Caco-2 (cell line): ENCODE results near the gene SPDYA. TPM values are rescaled to one million over a fixed set of nuclear protein-coding genes. Genes with fewer than 3 reads are reported as not detected.
A peak's percentile ranks its signal among the peaks of the same experiment; 100 is the strongest.

Experiments used
- Bru-seq: library from RNA; stranded (reverse); fragments of 400-500 nt; gene quantifications from one replicate; lab custom pipeline; 2021; lab: Mats Ljungman, UMichigan
- BruChase-seq, 2 experiments: library from RNA; stranded (reverse); fragments of 400-500 nt; gene quantifications; one replicate each; lab custom pipeline; 2021; lab: Mats Ljungman, UMichigan
- BruUV-seq: library from RNA; stranded (reverse); fragments of 400-500 nt; replicated peaks from 2 replicates; lab custom pipeline; 2021; lab: Mats Ljungman, UMichigan
- CTCF ChIA-PET: fragments of 300-600 bp; sonication (Branson Sonifier 250); formaldehyde crosslinking; loops from one replicate; lab custom pipeline; 2022; ENCODE audit warnings: antibody characterized with exemption; lab: Charles Lee
- POLR2A ChIA-PET: fragments of 300-600 bp; sonication (Branson Sonifier 250); formaldehyde crosslinking; loops from one replicate; lab custom pipeline; 2022; ENCODE audit warnings: antibody characterized with exemption; lab: Charles Lee
- DNase-seq, 2 experiments: peaks; one replicate each; pipeline versions ENCODE4 v3.0.0 to v3.0.0-alpha.2; 2020 to 2022
- H3K27me3 ChIP-seq: replicated peaks from 2 replicates; pipeline ENCODE4 v1.6.0; 2011; ENCODE audit warnings: low read length; ENCODE audit not compliant: control insufficient read depth, insufficient read depth
- H3K36me3 ChIP-seq: 2 replicates; pipeline ENCODE4 v1.5.1; 2011; ENCODE audit warnings: low read length; ENCODE audit not compliant: control insufficient read depth, insufficient read depth
- H3K4me1 ChIP-seq: fragments of 250-450 bp; sonication (Bioruptor Pico); 2 replicates; pipeline ENCODE4 v1.5.1; 2020; ENCODE audit warnings: mild to moderate bottlenecking
- H3K4me3 ChIP-seq: 2 replicates; pipeline ENCODE4 v1.5.1; 2011; ENCODE audit warnings: low read depth, mild to moderate bottlenecking, control low read depth, low read length
- H3K9me3 ChIP-seq: fragments of 250-450 bp; sonication (Bioruptor Pico); 2 replicates; pipeline ENCODE4 v1.5.1; 2020; ENCODE audit warnings: mild to moderate bottlenecking, moderate library complexity
- H3K27ac Mint-ChIP-seq: one replicate; pipeline ENCODE4 v1.8.0; 2022; ENCODE audit warnings: mixed read lengths; ENCODE audit not compliant: unreplicated experiment
- H3K27me3 Mint-ChIP-seq: one replicate; pipeline ENCODE4 v1.8.0; 2022; ENCODE audit warnings: mixed read lengths; ENCODE audit not compliant: insufficient read depth, unreplicated experiment
- H3K36me3 Mint-ChIP-seq: one replicate; pipeline ENCODE4 v1.8.0; 2022; ENCODE audit warnings: mild to moderate bottlenecking, mixed read lengths; ENCODE audit not compliant: insufficient read depth, unreplicated experiment
- H3K4me1 Mint-ChIP-seq: one replicate; pipeline ENCODE4 v1.8.0; 2022; ENCODE audit warnings: low read depth, mixed read lengths; ENCODE audit not compliant: unreplicated experiment
- H3K4me3 Mint-ChIP-seq: one replicate; pipeline ENCODE4 v1.8.0; 2022; ENCODE audit warnings: mild to moderate bottlenecking, moderate library complexity, mixed read lengths; ENCODE audit not compliant: unreplicated experiment
- H3K9me3 Mint-ChIP-seq: one replicate; pipeline ENCODE4 v1.8.0; 2022; ENCODE audit warnings: mixed read lengths; ENCODE audit not compliant: unreplicated experiment
- intact Hi-C: fragments of 100-400 bp; cut with micrococcal nuclease; formaldehyde crosslinking; loops from one replicate; pipeline ENCODE4 v1.10.0; 2022; ENCODE audit not compliant: unreplicated experiment
- long read RNA-seq: library from polyadenylated mRNA; stranded (forward); transcript quantifications from one replicate; pipeline ENCODE4 v2.0.0, GENCODE V29; 2022
- total RNA-seq: library from RNA; stranded (reverse); gene quantifications from 2 replicates; pipeline ENCODE4 v1.2.3, GENCODE V29; 2022
- TF ChIP-seq, protein P1 (sequence below), 2 experiments: fragments of 200-600 bp in 1 of 2; IDR thresholded peaks; 1 replicate in 1 of 2; 2 replicates in 1 of 2; pipeline versions ENCODE4 v1.5.1 to v1.8.0; 2011 to 2022; ENCODE audit warnings: antibody characterized with exemption in 1 of 2, control low read depth in 1 of 2, inconsistent platforms in 1 of 2, low read depth in 1 of 2, low read length in 1 of 2, mild to moderate bottlenecking in 1 of 2, moderate library complexity in 1 of 2; ENCODE audit not compliant: insufficient read depth in 1 of 2, severe bottlenecking in 1 of 2, unreplicated experiment in 1 of 2

Gene SPDYA
- 1.5 and 2.0 TPM in 2 replicates for total RNA-seq
- percentile 40 among the genes with signal in this experiment for Bru-seq, nascent RNA
- BruChase-seq, experiment 1, labeled RNA remaining after a 2-hour chase = percentile 40 among the genes with signal in this experiment
- percentile 39 among the genes with signal in this experiment for BruChase-seq, experiment 2, labeled RNA remaining after a 6-hour chase
- long read RNA-seq, partial matches to known transcripts = 0 of 15 reads
- long read RNA-seq, other reads (novel, unspliced or antisense) = 15 of 15 reads

GRCh38 chr2:28810384-28811285 is at the start of gene SPDYA:
TSS of gene SPDYA (plus strand) at chr2:28810834. CDS start at chr2:28816015, 5,181 bp downstream.
- no peaks in the 10 kb centered on the region for H3K27me3 Mint-ChIP-seq
- no peaks in the 10 kb centered on the region for H3K4me1 Mint-ChIP-seq
- H3K9me3 ChIP-seq = no peaks in the 10 kb centered on the region
- H3K36me3 ChIP-seq = no peaks in the 10 kb centered on the region
- DNase-seq = peak; percentile 84 to 91
- H3K27me3 ChIP-seq = no peaks in the 10 kb centered on the region
- TF ChIP-seq, protein P1, sequence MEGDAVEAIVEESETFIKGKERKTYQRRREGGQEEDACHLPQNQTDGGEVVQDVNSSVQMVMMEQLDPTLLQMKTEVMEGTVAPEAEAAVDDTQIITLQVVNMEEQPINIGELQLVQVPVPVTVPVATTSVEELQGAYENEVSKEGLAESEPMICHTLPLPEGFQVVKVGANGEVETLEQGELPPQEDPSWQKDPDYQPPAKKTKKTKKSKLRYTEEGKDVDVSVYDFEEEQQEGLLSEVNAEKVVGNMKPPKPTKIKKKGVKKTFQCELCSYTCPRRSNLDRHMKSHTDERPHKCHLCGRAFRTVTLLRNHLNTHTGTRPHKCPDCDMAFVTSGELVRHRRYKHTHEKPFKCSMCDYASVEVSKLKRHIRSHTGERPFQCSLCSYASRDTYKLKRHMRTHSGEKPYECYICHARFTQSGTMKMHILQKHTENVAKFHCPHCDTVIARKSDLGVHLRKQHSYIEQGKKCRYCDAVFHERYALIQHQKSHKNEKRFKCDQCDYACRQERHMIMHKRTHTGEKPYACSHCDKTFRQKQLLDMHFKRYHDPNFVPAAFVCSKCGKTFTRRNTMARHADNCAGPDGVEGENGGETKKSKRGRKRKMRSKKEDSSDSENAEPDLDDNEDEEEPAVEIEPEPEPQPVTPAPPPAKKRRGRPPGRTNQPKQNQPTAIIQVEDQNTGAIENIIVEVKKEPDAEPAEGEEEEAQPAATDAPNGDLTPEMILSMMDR (IDR thresholded peaks at IDR 0.05; ENCODE audit: insufficient read depth in 1 of 2, low read depth in 1 of 2, low read length in 1 of 2, severe bottlenecking in 1 of 2, unreplicated experiment in 1 of 2) = no peak
- H3K36me3 Mint-ChIP-seq = peaks cover 25% of the 10 kb centered on the region
- no TSS peak for BruUV-seq
- no peaks in the 10 kb centered on the region for H3K9me3 Mint-ChIP-seq
- peak within 1 kb of the TSS; percentile 69 for H3K4me3 Mint-ChIP-seq
- H3K27ac Mint-ChIP-seq = peak within 1 kb of the TSS; percentile 5
- no peaks in the 10 kb centered on the region for H3K4me1 ChIP-seq
- intact Hi-C loops = no loop called here
- H3K4me3 ChIP-seq = peak within 1 kb of the TSS; percentile 56
- ChIA-PET POLR2A (no interaction called here), CTCF (interaction anchor here (0.9 kb wide), 1 partner anchor 26 kb away, joined by 3 read pairs; no protein-coding TSS in a partner anchor)

- H3K4me1 ChIP-seq = 0 out of 2 replicates have a peak, but pooled peaks cover 3% of the 10 kb centered on the region
- TF ChIP-seq, protein P1 (IDR thresholded peaks at IDR 0.05; ENCODE audit: insufficient read depth in 1 of 2, low read depth in 1 of 2, low read length in 1 of 2, severe bottlenecking in 1 of 2, unreplicated experiment in 1 of 2) = no peak
- no peak for DNase-seq
- H3K9me3 Mint-ChIP-seq = no peaks in the 10 kb centered on the region
- H3K4me3 Mint-ChIP-seq = no peak overlapping the region
- no peaks in the 10 kb centered on the region for H3K27me3 ChIP-seq
- H3K4me1 Mint-ChIP-seq = no peaks in the 10 kb centered on the region
- no TSS peak for BruUV-seq
- POLR2A ChIA-PET = no interaction called here
- H3K36me3 Mint-ChIP-seq = peaks cover 39% of the 10 kb centered on the region
- no peaks in the 10 kb centered on the region for H3K9me3 ChIP-seq
- no peak overlapping the region for H3K27ac Mint-ChIP-seq
- no peaks in the 10 kb centered on the region for H3K27me3 Mint-ChIP-seq
- CTCF ChIA-PET = interaction anchor here (1.4 kb wide), 1 partner anchor 167 kb away, joined by 4 read pairs; no protein-coding TSS in a partner anchor
- H3K36me3 ChIP-seq = no peaks in the 10 kb centered on the region; the same call in 1 of the 2 replicates
- H3K4me3 ChIP-seq = no peak overlapping the region
- intact Hi-C loops = no loop called here
These were observed 49.2 kb upstream of the SPDYA start for GRCh38 chr2:28761420-28761819.
